Cardiac fibroblast (primary cell): ENCODE measurements around the gene SLC2A5.
A peak's percentile ranks its signal among the peaks of the same experiment; 100 is the strongest.

ENCODE experiments used
- DNase-seq, 2 donors: peaks; one replicate each; pipeline versions ENCODE4 v3.0.0 to v3.0.0-alpha.2; 2010; ENCODE audit warnings: low read depth in 2 of 2
- H3K4me3 ChIP-seq, 2 donors: replicated peaks in 1 of 2; 1 replicate in 1 of 2; 2 replicates in 1 of 2; pipeline ENCODE4 v1.5.1; 2011; ENCODE audit warnings: low read depth in 2 of 2, low read length in 2 of 2, mild to moderate bottlenecking in 2 of 2, moderate library complexity in 1 of 2
- CTCF ChIP-seq: IDR thresholded peaks from one replicate; pipeline ENCODE4 v1.5.1; 2011; ENCODE audit warnings: low read depth, mild to moderate bottlenecking, low read length, inconsistent platforms

Gene SLC2A5

GRCh38 chr1:9062846-9063245, 6.6 kb downstream of the SLC2A5 start:
- TF ChIP-seq CTCF: no peak
- no peak overlapping the region for H3K4me3 ChIP-seq
- DNase-seq: no peak

GRCh38 chr1:9062021-9062471, 7.4 kb downstream of the SLC2A5 start:
- no peak overlapping the region for H3K4me3 ChIP-seq
- DNase-seq: peak; percentile 12 to 67
- no peak for TF ChIP-seq CTCF

GRCh38 chr1:9061252-9061960, 8.0 kb downstream of the SLC2A5 start:
- peak in 1 of 2 donors; percentile 57 for DNase-seq

GRCh38 chr1:9059891-9060744, 9.3 kb downstream of the SLC2A5 start:
- H3K4me3 ChIP-seq: no peak overlapping the region
- TF ChIP-seq CTCF: no peak
- no peak for DNase-seq

More at GRCh38 chr1:9061252-9061960, 8.0 kb downstream of the SLC2A5 start:
- no peak overlapping the region for H3K4me3 ChIP-seq
- TF ChIP-seq CTCF: no peak

- no peak for TF ChIP-seq CTCF
- DNase-seq: peak in 1 of 2 donors; percentile 49
- no peak overlapping the region for H3K4me3 ChIP-seq
These were observed 11.0 kb downstream of the SLC2A5 start for GRCh38 chr1:9058465-9058864.

GRCh38 chr1:9057851-9058250, 11.6 kb downstream of the SLC2A5 start:
- DNase-seq: no peak
- no peak overlapping the region for H3K4me3 ChIP-seq
- TF ChIP-seq CTCF: no peak
